HG03139 (cell line): ENCODE results near the gene EIF2S2.

Experiments
- ATAC-seq: cut with Tn5 transposase; IDR thresholded peaks from one replicate; pipeline ENCODE4 v1.9.1; 2021; ENCODE audit not compliant: unreplicated experiment

The EIF2S2 gene

DNA sequence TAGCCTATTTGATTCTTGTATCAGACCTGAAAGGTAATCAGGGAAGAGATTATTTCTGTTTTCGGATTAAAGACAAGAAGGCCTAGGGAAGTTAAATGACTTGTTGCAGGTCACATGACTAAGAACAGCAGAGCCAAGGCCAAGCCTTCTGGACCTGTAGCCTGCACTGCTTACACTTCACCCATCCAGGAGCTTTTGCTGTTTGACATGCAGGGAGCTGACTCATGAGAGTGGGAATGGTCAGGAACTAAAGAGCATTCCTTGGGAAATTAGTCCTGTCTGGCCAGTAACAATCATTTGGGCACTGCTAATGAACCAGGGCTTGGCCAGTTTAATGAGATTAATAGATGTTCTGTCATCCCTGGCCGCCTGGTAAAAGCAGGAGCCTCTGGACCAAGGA, 46.8 kb downstream of the EIF2S2 start:
- no peak for ATAC-seq

DNA sequence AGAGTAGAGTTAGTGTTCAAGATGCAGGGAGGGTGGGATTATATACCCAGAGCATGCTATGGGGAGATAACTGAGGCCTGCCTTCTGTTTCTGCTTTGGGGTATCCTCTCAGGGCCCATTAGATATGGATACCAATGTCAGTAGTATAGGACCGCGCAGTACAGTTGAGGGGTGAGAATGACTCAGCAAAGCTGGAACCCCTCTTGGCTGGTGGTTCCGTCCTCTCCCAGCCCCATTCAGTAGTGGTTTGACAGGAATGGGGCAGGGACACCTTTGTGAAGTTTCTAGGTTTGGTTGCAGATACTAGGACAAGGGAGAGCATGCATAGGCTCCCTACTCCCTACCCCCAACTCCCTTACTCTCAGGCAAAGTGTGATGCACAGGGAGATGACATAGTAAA, 47.8 kb downstream of the EIF2S2 start:
- ATAC-seq: no peak

DNA sequence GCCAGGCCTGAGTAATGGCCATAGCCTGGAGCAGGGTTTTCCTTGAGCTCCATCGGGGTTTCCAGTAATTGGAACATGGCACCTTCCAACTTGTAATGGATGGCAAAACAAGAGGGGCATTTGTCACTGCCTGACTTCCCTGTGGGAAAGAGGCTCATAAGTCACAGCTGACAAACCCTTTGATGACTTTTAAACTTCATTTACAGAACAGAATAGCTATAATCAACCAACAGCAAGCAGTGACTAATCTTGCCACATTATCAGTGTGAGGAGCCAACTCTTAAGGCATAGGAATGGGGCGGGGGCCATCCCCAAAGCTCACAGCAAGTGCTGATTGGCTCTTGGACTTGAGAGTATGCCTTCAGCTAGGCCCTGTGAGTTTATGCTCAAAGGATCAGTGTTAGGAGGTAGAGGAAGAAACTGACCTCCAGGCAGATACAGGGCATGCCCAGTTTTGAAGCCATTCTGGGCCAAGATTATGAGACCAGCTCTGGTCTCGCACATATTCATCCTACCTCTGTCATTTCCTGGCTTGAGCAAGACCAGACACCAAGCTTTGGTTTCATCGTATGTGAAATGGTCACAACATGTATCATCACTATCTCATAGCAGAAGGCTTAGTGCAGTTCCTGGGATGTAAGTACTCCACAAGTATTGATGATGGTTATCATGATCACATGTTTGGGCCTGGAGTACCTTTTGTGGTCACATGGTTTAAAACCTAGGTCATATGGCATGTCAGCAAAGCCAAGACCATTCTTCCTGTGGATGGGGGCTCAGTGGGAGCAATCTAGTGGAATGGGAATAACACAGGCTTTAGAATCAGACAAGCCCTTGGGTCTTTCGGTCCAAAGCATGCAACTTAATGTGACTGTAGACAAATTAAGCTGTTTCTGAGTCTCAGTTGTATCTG, 49.2 kb downstream of the EIF2S2 start:
- ATAC-seq: no peak

DNA sequence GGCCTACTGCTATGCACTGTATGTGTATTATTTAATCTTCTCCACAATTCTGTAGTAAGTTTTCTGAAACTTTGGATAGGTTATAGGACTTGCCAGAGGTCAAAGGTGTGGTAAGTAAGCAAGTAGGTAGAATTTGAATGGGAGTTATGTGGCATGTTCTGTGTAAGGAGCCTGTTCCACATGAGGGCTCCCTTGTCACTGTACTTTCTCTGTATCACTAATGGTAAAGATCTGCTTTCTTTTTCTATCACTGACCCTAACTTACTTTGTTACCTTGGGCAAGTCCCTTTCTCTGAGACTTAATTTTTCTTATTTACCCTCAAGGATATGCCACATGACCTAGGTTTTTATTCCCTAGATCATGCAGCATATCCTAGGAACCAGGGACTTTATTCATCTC, 50.3 kb downstream of the EIF2S2 start:
- ATAC-seq: no peak

DNA sequence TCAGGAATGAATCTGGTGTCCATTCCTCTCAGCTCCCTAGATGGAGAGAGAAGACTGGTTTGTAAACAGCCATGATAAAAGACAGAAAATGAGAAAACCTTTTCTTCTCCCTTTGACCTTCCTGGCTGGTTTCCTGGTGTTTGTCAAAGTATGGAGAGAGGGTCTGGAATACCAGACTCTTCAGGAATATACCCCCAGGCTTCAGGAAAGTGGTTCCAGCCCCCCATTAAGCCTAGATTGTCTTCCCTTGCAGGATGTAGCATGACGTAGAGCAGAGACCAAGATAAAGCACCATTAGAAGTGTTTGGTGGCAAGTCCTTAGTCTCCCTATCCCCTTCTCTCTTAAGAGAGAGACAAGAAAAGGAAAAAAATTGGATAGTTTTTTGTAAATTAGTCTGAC, 51.1 kb downstream of the EIF2S2 start:
- ATAC-seq: no peak

DNA sequence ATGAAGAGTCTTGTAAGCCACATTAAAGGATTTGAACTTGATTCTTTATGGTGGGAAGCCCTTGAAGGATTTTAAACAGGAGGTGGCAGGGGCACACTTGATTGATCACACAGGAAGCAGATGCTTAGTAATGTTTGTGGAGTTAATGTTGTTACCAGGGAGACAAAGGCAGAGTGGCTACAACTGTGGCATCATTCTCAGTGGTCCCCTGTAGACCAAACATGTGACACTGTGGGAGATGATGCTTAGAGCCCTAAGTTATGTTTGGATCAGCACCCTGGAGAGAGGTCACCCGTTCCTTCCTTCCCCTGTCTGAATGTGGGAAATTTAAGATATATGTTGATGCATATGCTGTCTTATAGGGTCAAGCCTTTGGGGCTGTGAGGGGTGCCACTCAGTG, 53.2 kb downstream of the EIF2S2 start:
- no peak for ATAC-seq

DNA sequence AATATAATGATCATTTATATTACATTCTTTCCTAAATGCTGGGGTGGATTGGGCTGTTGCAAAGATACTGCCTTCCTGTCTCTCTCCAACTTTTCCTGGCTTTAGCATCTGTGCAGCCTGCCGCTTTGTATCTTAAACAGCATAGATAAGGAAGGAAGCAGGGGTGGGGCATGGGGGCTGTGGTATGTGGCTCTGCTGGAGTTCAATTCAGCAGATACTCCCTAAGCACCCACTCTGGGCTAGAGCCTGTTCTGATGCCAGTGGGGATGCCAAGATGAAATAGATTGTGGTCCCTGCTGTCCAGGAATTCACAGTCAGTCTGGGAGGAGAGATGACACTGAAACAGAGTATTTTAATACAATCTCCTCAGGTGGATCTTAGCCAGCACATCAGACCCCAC, 56.8 kb downstream of the EIF2S2 start:
- no peak for ATAC-seq

DNA sequence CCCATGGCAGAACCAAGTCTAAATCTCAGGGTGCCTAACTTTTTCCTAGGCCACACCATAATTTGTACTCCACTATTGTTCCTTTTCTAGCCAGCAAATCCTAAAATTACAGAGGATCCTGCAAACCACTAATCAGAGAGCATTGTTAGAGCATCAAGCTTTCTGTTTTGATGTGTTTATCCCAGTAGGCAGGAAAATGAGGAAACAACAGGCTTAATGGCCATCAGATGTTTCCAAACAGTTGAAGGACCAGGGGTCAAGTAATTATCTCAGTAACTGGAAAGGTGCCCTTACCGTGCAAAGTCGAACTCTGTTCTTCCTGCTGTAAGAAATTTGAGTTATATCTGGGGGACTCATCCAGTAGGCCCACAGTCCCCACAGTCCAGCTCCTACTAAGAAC, 59.6 kb downstream of the EIF2S2 start:
- ATAC-seq: no peak

DNA sequence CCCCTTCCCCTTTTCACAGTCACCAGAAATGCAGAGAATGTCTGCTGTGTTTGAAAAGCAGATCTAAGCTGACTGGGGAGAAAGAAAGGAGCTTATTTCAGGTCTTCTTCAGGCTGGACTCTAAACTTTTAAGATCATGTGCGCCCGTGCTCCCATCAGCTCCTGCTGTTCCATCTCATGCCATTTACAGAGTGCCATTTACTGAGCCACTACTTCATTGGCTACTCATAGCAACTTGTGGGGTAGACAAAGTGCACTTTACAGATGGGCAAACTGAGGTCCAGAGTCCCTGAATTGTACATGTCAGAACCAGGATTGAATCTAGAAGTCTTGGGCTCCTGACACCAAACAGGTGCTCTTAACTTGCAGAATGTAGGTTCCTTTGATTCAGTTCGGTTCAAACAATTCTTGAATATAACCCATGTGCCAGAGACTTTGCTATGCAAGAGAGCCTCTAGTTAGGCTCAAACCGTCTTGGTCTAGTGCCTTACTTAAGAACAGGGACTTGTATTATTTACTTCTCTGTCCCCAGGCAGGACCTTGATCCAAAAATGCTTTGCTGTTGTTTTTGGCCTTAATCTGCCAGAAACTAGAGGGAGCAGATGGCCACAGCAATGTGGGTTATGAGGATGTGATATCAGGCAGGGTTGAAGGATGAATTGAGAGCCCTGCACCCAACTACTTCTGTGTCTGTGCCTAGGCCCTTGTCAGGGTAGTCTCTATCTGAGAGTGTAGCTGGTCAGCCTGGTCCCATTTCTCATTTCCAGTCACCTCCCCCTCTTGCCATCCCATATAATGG, 61.9 kb downstream of the EIF2S2 start:
- no peak for ATAC-seq

DNA sequence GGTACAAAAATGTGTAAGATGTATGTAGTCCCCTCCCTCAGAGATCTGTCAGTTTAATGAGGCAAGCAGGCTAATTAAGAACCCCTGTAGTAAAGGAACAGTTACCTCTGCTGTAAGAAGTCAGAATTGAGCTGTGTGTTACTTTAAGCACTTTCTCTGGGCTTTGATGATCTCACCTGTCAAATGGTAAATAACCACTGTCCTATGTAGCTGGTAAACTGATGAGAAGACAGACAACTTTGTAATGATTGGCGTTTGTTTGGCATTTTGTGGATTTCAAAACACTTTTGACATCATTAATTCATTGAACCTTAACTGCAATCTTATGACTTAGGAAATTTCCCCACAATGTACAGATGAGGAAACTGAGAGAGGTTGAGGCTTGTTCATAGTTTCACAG, 62.7 kb downstream of the EIF2S2 start:
- no peak for ATAC-seq

DNA sequence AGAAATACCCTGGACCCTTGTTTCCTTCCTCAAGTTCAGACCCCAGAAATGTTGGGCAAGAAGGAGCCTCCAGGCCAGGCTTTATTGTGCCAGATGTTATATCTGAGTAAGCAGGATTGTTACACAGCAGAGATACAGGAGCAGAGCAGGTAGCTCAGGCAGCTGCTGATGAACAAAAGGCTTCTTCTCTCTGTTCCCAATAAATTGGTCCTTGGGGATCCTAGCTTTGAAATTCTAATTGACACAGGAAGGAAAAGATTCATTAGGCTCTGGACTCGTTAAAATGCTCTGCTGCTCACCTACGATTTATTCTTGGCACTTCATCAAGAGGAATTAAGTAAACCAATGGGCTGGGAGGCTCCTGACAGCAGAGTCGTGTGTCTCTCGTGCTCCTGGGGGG, 64.1 kb downstream of the EIF2S2 start:
- no peak for ATAC-seq

DNA sequence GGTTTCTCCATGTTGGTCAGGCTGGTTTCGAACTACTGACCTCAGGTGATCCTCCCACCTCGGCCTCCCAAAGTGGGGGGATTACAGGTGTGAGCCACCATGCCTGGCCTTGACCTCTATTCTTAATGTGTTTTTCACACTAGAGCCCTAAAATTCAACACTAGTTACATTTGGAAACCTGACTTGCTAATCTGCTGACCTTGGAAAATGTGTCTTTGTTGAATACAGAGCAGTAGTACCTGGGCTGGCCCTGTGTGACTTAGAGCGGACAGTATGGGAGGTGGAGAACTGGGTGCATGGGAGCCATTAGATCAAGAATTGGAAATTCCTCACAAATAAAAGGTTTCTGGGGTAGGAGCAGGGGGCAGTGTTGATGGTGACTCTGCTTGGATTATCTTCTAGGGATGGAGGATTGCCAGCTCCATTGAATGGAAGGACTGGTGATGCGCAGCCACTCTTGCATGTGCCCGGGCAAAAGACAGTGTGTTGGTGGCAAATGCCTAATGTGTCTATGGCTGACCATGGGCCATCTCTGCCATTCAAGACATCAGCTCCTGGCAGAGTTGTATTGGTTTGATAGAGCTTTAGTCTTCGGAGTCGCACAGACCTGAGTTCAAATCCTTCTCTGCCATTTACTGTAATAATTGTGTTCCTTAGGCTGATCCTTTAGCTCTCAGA, 64.9 kb downstream of the EIF2S2 start:
- ATAC-seq: no peak

DNA sequence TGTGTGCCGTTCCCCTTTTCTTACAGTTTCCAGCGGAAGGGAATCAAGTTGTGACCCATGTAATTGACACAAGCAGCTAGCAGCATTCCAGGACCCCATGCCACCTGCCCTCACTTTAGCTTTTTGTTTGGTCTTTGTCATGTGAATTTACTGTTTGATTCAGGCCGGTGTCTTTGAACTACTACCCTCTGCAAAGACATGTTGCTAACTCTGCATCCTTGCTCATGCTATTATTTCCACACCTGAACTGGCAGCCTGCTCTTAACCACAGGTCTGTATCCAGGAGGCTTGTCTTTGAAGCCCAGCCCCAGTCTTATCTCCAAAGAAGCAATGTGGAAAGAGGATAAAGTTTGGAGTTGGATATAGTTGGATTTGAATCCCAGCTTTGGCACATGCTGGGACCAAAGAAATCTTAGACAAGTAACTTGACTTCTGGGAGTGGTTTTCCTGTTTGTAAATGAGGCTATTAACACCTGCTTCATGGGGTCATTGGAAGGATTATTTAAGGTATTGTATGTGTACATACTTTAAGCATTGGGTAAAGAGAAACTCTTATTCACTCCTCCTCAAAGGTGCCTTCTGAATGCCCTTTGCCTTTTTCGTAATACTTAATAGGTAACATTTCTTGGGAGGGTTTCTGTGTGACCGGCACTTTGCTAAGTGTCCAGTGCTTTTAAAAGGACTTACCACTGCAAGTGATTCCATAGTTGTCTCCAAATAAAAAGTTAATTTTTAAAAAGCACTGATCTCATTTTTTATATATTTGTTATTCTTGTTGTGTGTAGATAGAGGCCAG, 65.9 kb downstream of the EIF2S2 start:
- ATAC-seq: no peak

DNA sequence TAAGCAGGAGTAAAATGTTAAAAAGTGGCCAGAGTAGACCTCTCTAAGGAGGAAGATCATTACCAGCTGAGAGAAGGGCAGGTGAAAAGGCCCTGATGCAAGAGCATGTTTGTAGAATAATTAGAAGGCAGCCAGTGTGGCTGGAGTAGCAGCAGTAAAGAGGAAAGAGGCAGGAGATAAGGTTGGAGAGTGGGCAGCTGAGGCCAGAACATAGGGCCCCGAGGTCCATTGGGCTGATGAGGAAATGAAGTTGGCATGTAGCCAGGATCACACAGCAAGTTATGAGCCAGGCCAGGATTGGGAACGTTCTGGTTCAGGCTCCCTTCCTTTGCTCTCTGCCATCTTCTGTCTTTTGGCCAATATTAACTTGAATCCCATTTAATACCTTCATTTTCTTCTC, 66.7 kb downstream of the EIF2S2 start:
- no peak for ATAC-seq

DNA sequence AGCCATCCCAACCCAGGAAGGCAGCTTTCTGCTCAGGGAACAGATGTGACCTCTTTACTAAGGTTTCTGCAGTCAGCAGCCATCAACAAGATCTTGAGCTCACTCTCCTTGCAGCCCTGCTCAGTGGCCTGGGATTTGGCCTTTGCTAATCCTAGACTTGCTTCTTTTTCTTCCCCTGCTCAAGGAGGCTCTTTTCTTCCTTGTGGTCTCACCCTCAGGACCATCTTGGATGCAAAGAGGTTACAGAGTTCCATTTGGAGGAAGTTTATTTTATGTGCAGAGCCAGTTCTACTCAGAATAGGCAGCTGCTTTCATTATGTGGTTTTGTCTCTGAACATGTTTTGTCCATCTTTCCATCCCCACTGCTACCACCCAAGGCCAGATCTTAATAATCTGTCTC, 69.0 kb downstream of the EIF2S2 start:
- no peak for ATAC-seq

DNA sequence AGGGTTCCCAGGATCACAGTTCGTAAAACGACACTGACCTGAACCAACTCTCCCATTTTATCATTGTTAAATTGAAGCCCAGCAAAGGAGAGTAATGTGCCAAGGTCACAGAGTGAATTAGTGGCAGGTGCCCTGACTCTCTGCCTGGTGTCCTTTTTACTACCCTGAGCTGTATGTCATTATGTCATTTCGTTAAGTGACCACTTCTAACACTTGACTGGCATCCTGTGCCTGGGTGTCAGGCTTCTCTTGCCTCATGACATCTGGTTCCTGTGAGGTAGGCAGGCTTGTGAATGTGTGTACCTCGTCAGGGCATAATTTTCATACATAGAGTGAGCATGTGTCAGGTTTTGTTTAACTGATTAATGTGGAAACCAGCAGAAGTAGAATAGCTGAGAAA, 69.8 kb downstream of the EIF2S2 start:
- no peak for ATAC-seq

DNA sequence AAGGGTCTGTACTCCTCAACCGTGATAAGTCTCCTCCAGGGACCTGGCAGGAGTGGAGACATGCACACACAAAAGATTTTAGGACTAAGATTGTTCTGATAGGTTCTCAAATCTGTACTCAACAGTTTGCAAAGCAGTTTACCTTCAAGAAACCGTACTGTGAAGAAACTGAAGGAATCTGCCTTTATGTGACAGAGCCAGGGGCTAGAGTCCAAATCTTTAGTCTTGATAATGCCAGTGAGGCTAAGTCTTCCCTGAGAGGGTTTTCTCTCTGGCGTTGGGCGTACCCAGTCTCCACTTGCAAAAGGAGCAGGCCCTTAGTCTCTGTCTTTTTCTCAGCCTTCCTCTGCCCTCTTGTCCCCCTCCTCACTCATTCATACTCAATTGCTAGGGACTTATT, 70.8 kb downstream of the EIF2S2 start:
- no peak for ATAC-seq

DNA sequence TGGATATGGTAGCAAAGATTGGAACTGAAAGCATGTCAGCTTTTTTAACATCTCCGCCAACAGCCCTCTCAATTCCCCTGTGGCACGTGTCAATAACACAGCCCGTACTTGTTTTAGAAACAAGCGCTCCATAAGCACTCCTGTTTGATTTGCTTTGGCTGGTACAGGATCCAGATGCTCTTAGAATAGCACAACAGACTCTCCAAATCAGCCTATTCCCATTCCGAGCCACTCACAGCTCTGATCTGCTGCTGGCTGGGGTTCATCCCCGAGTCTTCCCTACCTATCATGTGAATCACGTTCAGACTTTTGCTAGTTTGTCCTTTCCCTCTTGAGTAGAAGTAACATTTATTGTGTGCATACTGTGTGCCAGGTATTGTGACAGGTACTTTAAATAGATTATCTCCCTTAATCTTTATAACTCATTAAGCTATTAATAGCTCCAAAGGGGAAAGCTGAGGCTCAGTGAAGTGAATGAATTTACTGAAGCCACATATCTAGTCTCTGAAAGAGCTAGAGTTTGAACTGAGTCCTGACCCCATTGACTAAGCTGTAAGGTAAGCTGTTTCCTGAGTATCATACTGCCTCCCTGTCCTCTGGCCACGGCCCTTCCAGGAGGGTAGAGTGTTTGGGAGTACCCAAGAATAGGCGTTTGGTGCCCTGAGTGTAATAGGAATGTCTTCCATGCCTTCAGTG, 71.6 kb downstream of the EIF2S2 start:
- ATAC-seq: no peak
